Suppressor macrophage treated with lipopolysaccharide for 4 hours (primary cell): ENCODE measurements around the gene TRMT6.

Source experiments
- DNase-seq: peaks from one replicate; pipeline ENCODE4 v3.0.0-alpha.2; 2020

Gene TRMT6

GRCh38 chr20:5950271-5951031 lies at the start of gene TRMT6, which contains the start of gene MCM8:
TSS of gene TRMT6 (minus strand) at chr20:5950533. CDS start at chr20:5950405, 128 bp downstream.
TSS of gene MCM8 (plus strand) at chr20:5950652. CDS start at chr20:5952016, 1,364 bp downstream.
- peak; percentile 97 for DNase-seq

- no peak for DNase-seq
Observed at GRCh38 chr20:5999783-6000182, 49.5 kb upstream of the TRMT6 start.

- no peak for DNase-seq
Observed at GRCh38 chr20:5996765-5997164, 46.4 kb upstream of the TRMT6 start.

GRCh38 chr20:5991623-5992441 lies 41.5 kb upstream of the TRMT6 start:
- DNase-seq = no peak

GRCh38 chr20:5990946-5991345 lies 40.6 kb upstream of the TRMT6 start:
- DNase-seq = no peak

GRCh38 chr20:5989539-5989938 lies 39.2 kb upstream of the TRMT6 start:
- no peak for DNase-seq

- DNase-seq = no peak
Observed at GRCh38 chr20:5987383-5987782, 37.0 kb upstream of the TRMT6 start.

GRCh38 chr20:5980720-5981538 lies 30.6 kb upstream of the TRMT6 start:
- no peak for DNase-seq

GRCh38 chr20:5979801-5980200 lies 29.5 kb upstream of the TRMT6 start:
- DNase-seq = no peak

- DNase-seq = no peak
Observed at GRCh38 chr20:5977975-5978374, 27.6 kb upstream of the TRMT6 start.

- DNase-seq = no peak
Observed at GRCh38 chr20:5977223-5977622, 26.9 kb upstream of the TRMT6 start.

- DNase-seq = no peak
Observed at GRCh38 chr20:5975778-5976177, 25.4 kb upstream of the TRMT6 start.

GRCh38 chr20:5974531-5974930 lies 24.2 kb upstream of the TRMT6 start:
- no peak for DNase-seq

GRCh38 chr20:5973971-5974370 lies 23.6 kb upstream of the TRMT6 start:
- no peak for DNase-seq

- no peak for DNase-seq
Observed at GRCh38 chr20:5973172-5973571, 22.8 kb upstream of the TRMT6 start.

GRCh38 chr20:5971203-5971602 lies 20.9 kb upstream of the TRMT6 start:
- no peak for DNase-seq

- no peak for DNase-seq
Observed at GRCh38 chr20:5970381-5970780, 20.0 kb upstream of the TRMT6 start.

GRCh38 chr20:5969940-5970339 lies 19.6 kb upstream of the TRMT6 start:
- no peak for DNase-seq

- no peak for DNase-seq
Observed at GRCh38 chr20:5969348-5969935, 19.1 kb upstream of the TRMT6 start.

- DNase-seq = no peak
Observed at GRCh38 chr20:5968462-5968861, 18.1 kb upstream of the TRMT6 start.

- DNase-seq = no peak
Observed at GRCh38 chr20:5967469-5967868, 17.1 kb upstream of the TRMT6 start.

GRCh38 chr20:5949943-5950270 lies 426 bp downstream of the TRMT6 start:
- no peak for DNase-seq

- peak; percentile 93 for DNase-seq
Observed at GRCh38 chr20:5947276-5947675, 3.1 kb downstream of the TRMT6 start.
